ENCODE data around the gene SCMH1. TPM values are rescaled to one million over a fixed set of nuclear protein-coding genes. Genes with fewer than 3 reads are reported as not detected.
A peak's percentile ranks its signal among the peaks of the same experiment; 100 is the strongest.

SCMH1 gene
- total RNA-seq, 1 experiment from 2014 or later, result 28.0 TPM

DNA sequence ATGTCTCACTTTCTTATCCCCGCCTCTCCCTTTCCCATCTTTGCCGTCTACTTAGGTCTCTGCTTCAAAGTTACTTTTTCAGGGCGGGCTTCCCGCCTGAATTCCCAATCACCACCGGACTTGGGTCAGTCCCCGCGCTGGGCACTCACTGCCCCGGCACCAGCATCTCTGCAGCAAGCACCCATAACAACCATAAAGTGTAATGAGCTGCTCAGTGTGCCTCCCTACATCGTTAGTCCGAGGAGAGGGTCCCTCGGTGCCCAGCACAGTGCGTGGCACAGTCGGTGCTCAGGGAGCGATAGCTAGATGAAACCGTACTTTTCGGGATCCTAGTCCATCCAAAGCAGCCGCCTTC, 263.2 kb downstream of the SCMH1 start:
- peaks cover 6 to 12% of the 10 kb centered on the region in 2 experiments; a peak in 2 of 4 replicates for H3K36me3 ChIP-seq (ENCODE audit: control insufficient read depth in 1 of 2, insufficient read depth in 2 of 2, low read length in 2 of 2)
- no peaks in the 10 kb centered on the region for H3K9me2 ChIP-seq (ENCODE audit: insufficient read depth)
- peak overlapping the region; percentile 74 to 79 for H3K4me3 ChIP-seq (replicated peaks in 1 of 2; ENCODE audit: low read depth in 1 of 2, low read length in 2 of 2)
- ATAC-seq (no peak), DNase-seq (ENCODE audit: low read depth, low spot score) (no peak)
- no peaks in the 10 kb centered on the region for H3K27me3 ChIP-seq (ENCODE audit: insufficient read depth, low read length)
- H4K20me1 ChIP-seq (ENCODE audit: insufficient read depth), result peaks cover 10% of the 10 kb centered on the region; the same call in 1 of the 2 replicates
- H3K9me3 ChIP-seq (ENCODE audit: control insufficient read depth in 1 of 2, insufficient read depth in 1 of 2, low read depth in 1 of 2, low read length in 2 of 2), result no peaks in the 10 kb centered on the region
- H3K4me1 ChIP-seq (ENCODE audit: control insufficient read depth in 1 of 2, insufficient read depth in 2 of 2, low read length in 2 of 2), result peaks cover 7 to 45% of the 10 kb centered on the region in 2 experiments; a peak in 3 of 4 replicates
- intact Hi-C loops (cut with micrococcal nuclease), result no loop called here
- TF ChIP-seq POLR2A (IDR thresholded peaks at IDR 0.05; ENCODE audit: borderline replicate concordance, extremely low read depth, insufficient read depth, insufficient read length) (no peak), ZNF274 (IDR thresholded peaks at IDR 0.05; ENCODE audit: low read depth, low read length) (no peak), YY1 (IDR thresholded peaks at IDR 0.05; ENCODE audit: extremely low read depth, insufficient replicate concordance, low read depth, low read length) (no peak), SRF (IDR thresholded peaks at IDR 0.05; ENCODE audit: low read depth) (no peak), POLR2AphosphoS5 (IDR thresholded peaks at IDR 0.05; ENCODE audit: low read depth, low read length) (no peak), TCF7L2 (IDR thresholded peaks at IDR 0.05; ENCODE audit: borderline replicate concordance, extremely low read depth, insufficient read depth, insufficient read length) (no peak), JUND (IDR thresholded peaks at IDR 0.05) (no peak), FOSL1 (IDR thresholded peaks at IDR 0.05; ENCODE audit: low read depth) (no peak), CEBPB (IDR thresholded peaks at IDR 0.05; ENCODE audit: low read depth) (no peak), RAD21 (IDR thresholded peaks at IDR 0.05; ENCODE audit: low read depth) (no peak), EGR1 (IDR thresholded peaks at IDR 0.05; ENCODE audit: low read depth) (no peak), SIN3A (IDR thresholded peaks at IDR 0.05; ENCODE audit: low read depth) (no peak)
- TF ChIP-seq, protein P1, sequence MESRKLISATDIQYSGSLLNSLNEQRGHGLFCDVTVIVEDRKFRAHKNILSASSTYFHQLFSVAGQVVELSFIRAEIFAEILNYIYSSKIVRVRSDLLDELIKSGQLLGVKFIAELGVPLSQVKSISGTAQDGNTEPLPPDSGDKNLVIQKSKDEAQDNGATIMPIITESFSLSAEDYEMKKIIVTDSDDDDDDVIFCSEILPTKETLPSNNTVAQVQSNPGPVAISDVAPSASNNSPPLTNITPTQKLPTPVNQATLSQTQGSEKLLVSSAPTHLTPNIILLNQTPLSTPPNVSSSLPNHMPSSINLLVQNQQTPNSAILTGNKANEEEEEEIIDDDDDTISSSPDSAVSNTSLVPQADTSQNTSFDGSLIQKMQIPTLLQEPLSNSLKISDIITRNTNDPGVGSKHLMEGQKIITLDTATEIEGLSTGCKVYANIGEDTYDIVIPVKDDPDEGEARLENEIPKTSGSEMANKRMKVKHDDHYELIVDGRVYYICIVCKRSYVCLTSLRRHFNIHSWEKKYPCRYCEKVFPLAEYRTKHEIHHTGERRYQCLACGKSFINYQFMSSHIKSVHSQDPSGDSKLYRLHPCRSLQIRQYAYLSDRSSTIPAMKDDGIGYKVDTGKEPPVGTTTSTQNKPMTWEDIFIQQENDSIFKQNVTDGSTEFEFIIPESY (IDR thresholded peaks at IDR 0.05; ENCODE audit: extremely low read depth, insufficient replicate concordance, low read length), result no peak
- TF ChIP-seq, protein P2, sequence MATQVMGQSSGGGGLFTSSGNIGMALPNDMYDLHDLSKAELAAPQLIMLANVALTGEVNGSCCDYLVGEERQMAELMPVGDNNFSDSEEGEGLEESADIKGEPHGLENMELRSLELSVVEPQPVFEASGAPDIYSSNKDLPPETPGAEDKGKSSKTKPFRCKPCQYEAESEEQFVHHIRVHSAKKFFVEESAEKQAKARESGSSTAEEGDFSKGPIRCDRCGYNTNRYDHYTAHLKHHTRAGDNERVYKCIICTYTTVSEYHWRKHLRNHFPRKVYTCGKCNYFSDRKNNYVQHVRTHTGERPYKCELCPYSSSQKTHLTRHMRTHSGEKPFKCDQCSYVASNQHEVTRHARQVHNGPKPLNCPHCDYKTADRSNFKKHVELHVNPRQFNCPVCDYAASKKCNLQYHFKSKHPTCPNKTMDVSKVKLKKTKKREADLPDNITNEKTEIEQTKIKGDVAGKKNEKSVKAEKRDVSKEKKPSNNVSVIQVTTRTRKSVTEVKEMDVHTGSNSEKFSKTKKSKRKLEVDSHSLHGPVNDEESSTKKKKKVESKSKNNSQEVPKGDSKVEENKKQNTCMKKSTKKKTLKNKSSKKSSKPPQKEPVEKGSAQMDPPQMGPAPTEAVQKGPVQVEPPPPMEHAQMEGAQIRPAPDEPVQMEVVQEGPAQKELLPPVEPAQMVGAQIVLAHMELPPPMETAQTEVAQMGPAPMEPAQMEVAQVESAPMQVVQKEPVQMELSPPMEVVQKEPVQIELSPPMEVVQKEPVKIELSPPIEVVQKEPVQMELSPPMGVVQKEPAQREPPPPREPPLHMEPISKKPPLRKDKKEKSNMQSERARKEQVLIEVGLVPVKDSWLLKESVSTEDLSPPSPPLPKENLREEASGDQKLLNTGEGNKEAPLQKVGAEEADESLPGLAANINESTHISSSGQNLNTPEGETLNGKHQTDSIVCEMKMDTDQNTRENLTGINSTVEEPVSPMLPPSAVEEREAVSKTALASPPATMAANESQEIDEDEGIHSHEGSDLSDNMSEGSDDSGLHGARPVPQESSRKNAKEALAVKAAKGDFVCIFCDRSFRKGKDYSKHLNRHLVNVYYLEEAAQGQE (IDR thresholded peaks at IDR 0.05; ENCODE audit: low read depth), result no peak
- TF ChIP-seq, protein P3, sequence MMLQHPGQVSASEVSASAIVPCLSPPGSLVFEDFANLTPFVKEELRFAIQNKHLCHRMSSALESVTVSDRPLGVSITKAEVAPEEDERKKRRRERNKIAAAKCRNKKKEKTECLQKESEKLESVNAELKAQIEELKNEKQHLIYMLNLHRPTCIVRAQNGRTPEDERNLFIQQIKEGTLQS (IDR thresholded peaks at IDR 0.05), result no peak
- TF ChIP-seq, protein P4, sequence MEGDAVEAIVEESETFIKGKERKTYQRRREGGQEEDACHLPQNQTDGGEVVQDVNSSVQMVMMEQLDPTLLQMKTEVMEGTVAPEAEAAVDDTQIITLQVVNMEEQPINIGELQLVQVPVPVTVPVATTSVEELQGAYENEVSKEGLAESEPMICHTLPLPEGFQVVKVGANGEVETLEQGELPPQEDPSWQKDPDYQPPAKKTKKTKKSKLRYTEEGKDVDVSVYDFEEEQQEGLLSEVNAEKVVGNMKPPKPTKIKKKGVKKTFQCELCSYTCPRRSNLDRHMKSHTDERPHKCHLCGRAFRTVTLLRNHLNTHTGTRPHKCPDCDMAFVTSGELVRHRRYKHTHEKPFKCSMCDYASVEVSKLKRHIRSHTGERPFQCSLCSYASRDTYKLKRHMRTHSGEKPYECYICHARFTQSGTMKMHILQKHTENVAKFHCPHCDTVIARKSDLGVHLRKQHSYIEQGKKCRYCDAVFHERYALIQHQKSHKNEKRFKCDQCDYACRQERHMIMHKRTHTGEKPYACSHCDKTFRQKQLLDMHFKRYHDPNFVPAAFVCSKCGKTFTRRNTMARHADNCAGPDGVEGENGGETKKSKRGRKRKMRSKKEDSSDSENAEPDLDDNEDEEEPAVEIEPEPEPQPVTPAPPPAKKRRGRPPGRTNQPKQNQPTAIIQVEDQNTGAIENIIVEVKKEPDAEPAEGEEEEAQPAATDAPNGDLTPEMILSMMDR (IDR thresholded peaks at IDR 0.05 in 2 of 3, conservative IDR thresholded peaks at IDR 0.05 in 1 of 3; ENCODE audit: borderline replicate concordance in 1 of 3, insufficient read depth in 1 of 3, low read depth in 2 of 3, low read length in 2 of 3), result no peak
- TF ChIP-seq, protein P5, sequence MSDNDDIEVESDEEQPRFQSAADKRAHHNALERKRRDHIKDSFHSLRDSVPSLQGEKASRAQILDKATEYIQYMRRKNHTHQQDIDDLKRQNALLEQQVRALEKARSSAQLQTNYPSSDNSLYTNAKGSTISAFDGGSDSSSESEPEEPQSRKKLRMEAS (IDR thresholded peaks at IDR 0.05), result no peak
- ChIA-PET RAD21 (ENCODE audit: low non-redundant PET in 1 of 2, low total read pairs in 2 of 2, uncharacterized antibody in 2 of 2, unreplicated experiment in 2 of 2) (no interaction called here), CTCF (interaction anchor here (0.9 to 2.0 kb wide), 3 partner anchors 25 to 30 kb away, joined by 3 to 7 read pairs (median 5); no protein-coding TSS in a partner anchor), POLR2A (interaction anchor here (1.3 to 1.5 kb wide), 2 partner anchors 13 to 35 kb away, joined by 3 to 6 read pairs; no protein-coding TSS in a partner anchor)
- TSS peak; percentile 84 for BruUV-seq (replicated peaks)
- H3K9ac ChIP-seq (ENCODE audit: low read length), result peak overlapping the region; percentile 97
- H3K79me2 ChIP-seq (ENCODE audit: insufficient read depth, low read length), result peaks cover 39% of the 10 kb centered on the region
- H3K4me2 ChIP-seq (ENCODE audit: low read length), result peak overlapping the region; percentile 92
- peak overlapping the region; percentile 37 for H2AFZ ChIP-seq (ENCODE audit: low read depth, low read length, poor library complexity, severe bottlenecking)
- H3K27ac ChIP-seq (ENCODE audit: low read depth, low read length), result peak overlapping the region; percentile 84
